Glomerular visceral epithelial cell (primary cell): ENCODE results near the gene MEIS2.
A peak's percentile ranks its signal among the peaks of the same experiment; 100 is the strongest.

Experiments used
- DNase-seq: peaks from one replicate; pipeline ENCODE4 v3.0.0-alpha.2; 2016; ENCODE audit errors: extremely low spot score

Gene MEIS2

DNA sequence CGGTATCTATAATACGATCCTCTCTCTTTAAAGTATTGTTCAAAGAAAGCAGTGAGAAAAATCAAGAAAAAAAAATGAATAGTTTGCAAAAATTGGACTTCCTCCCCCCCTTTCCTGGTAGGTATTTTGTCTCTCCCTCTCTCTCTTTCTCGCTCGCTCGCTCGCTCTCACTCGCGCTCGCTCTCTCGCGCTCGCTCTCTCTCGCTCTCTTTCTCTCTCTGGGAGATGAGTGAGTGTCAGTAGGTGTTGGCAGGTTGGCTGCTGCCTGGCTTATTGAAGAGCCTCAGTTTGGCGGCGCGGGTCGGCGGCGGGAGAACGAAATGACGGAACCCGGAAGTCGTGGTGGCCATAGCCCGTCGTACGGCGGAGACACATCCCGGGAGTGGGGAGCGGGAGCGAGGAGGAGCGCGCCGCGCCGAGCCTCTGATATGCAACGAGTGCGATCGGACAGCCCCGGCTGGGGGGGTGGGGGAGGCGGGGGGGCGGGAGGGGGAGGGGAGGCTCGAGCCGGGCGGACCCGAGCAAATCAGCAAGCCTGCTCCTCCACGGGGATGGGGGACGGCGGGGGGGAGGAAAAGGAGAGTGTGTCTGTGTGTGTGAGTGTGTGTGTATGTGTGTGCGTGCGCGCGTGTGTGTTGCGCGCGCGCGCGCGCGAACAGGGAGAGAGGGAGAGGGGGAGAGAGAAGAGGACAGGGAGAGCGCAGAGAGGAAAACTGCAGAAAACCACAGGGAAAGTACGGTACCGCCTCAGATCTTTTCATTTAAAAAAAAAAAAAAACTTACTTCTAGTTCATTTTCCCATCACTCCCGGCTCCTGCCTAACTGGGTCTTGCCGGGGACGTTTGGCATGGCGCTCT, at the start of gene MEIS2:
Gene MEIS2 (minus strand): TSS at position 441 of the 857 bp plus-strand sequence. CDS start 1,083 bp downstream, outside the sequence.
- DNase-seq, result peak; percentile 93

DNA sequence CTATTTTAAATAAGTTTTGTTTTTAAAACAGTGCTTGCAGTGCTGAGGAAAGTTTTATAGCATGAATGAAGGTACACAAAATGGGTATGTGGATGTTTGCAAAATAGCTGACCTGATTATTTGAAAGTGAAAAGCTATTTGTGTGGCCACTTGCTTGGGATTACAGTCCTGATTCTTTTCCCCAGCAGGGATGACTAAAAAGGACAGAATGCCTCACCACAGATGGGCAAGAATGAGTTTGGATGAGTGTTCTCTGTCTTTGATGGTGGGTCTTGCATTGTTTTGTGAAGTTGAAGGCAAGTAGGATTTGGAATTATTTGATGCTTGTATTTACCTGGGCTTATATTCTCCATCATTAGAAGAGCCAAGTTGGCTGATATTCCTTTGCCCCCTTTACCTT, 48.8 kb upstream of the MEIS2 start:
- DNase-seq, result no peak

GRCh38 chr15:37148714-37149113, 48.4 kb upstream of the MEIS2 start:
- no peak for DNase-seq

- DNase-seq, result no peak
These were observed 43.0 kb upstream of the MEIS2 start for GRCh38 chr15:37143351-37143750.

DNA sequence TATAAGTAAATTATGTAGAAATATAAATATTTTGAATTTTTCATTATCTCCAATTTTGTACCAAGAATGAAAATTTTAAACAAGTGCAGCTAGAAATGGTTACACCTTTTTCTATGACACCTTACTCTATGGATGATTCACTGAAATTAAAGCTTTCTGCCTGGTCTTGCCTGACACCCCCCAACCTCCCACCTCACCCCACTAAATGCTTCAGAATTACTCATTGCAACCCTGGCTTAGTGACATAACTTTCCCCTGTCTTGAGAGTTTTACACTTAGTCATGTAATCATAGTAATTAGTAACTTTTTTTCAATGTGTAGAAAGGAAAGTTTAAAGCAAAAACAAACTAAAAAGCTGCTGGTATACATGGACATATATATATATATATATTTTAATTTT, 42.0 kb upstream of the MEIS2 start:
- peak; percentile 24 for DNase-seq

DNA sequence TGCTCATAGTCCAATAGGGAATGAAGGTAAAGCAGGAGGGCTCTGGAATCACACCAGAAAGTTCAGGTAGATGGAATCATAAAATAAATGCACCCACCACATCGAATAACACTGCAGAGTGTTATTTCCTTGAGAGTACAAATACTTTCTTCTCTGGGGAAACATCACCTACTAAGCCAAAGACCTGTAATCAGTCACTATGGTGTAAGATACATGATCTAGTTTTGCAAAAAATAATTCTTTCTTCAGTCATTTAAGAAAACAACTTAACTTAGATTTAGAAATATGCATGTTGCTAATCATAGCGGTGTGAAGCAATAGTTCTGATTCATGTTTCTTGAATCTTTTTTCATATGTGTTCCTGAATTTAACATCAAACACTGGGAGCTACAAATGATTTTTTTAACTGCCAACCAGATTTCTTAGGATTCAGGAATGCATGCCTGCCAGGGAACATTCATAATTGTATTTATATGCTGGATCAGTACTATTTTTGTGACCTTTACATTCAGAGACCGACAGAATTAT, 40.2 kb upstream of the MEIS2 start:
- DNase-seq, result no peak

DNA sequence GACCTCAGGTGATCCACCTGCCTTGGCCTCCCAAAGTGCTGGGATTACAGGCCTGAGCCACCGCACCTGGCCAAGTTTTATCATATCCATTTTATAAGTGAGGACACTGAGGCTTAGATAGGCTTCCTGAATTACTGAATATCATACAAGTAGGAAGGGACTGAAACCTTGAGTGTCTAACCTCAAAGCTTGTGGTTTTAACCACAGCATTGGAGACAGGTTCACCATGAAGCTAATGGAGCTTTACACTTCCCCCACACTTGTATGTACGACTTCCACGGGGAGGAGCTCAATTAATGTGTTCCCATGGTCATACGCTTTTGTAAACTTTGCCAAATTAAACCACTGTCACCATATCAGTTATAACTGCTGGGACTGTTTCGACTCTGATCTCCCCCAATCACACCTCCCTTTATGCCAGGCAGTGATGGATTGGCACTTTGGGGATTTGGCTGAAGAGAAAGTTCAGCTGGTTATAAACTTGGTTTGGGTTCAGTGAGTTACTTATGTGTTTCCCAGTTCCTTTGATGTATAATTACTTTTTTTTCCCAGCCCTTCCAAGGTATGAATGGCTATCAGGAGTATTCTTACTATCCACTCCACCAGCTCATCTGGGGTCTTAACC, 38.4 kb upstream of the MEIS2 start:
- no peak for DNase-seq

GRCh38 chr15:37137221-37137620, 36.9 kb upstream of the MEIS2 start:
- DNase-seq, result no peak

GRCh38 chr15:37136666-37137065, 36.3 kb upstream of the MEIS2 start:
- DNase-seq, result no peak

DNA sequence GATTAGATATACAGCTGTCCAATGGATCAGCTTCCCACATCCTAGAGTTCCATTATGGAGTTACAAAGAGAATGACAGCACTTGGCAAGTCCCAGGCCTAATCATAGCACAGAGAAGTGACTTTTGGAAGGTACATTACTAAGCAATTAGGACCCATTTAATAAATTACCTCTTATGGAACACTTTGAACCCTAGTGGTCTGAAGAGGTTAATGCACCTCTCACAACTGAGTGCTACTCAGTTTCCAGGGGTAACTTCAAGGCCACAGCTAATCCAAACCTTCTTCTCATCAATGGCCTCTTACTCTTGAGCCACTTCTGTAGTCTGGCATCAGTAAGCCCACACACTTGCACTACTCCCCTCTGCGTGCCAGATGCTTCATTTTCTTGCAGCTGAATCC, 34.9 kb upstream of the MEIS2 start:
- DNase-seq, result no peak

- peak; percentile 32 for DNase-seq
These were observed 34.4 kb upstream of the MEIS2 start for GRCh38 chr15:37134699-37135131.

DNA sequence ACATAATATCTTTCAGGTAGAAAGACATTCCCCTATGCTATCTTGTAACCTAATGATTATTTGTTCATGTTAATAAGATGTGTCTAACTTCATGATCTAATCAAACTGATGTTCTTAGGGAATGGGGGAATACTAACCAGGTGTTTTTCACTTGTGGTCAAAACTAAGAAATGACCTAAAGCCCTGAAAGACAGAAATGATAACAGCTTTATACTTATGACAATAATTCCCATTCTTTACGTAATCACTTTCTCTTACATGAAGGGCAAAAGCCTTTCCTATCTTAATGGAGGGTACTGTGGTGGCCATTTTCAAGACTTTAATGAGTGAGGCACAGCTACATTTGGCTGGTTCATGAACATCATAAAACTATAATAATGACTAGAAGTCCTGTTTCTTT, 33.9 kb upstream of the MEIS2 start:
- DNase-seq, result no peak

- DNase-seq, result no peak
These were observed 33.3 kb upstream of the MEIS2 start for GRCh38 chr15:37133602-37134001.

GRCh38 chr15:37132826-37133417, 32.6 kb upstream of the MEIS2 start:
- DNase-seq, result no peak

GRCh38 chr15:37131621-37132020, 31.3 kb upstream of the MEIS2 start:
- no peak for DNase-seq

DNA sequence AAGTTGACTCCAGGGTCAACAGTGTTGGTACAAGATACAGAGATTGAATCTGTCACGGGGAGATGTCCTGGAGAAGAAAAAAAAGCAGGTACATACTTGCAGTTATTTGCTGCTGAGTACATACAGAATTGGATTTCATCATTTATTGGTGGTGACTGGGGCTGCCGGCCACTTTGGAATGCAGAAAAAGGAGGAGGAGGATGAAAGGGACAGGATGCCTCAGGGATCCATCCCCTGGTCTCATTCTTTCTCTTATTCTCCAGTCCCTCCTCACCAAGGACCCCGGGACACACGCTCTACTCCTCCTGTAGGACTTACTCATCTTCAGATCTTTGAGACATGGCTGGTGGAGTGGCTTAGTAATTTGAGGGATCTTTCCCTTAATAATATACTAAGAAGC, 30.0 kb upstream of the MEIS2 start:
- DNase-seq, result no peak

DNA sequence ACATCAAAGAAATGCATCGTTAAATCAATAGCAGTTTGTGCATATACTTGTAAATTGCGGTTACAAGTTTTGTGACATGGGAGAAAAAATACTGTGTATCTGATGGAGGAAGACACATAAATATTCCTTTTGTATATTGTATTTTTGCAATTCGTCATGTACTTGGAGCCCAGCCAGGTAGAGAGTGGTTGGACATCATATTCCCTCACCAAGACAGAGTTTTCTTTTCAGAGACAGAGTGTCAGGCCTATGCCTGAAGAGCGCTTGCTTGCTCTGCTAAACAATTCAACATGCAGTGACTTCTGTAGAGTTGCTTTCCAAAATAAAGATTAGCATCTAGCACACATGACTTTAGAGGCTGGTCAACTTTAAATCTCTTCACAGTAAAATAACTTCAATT, 24.8 kb upstream of the MEIS2 start:
- no peak for DNase-seq

DNA sequence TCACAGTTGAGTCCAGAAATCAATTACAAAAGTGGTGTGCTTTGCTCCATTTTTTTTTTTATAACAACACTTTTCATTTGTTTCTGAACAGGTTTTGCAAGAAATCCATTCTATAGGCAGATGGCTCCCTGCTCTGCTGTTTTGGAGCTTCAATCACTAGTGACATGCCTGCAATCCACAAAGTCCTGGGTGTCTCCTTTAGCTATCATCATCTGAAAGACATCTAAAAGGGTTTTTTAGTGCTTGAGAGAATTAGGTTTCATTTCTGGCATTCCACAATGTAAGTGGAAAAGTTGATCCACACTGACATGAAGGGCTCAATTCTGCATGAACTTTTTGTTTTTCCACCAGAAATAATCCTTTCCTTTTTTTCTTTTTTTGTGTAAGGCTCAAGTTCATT, 24.0 kb upstream of the MEIS2 start:
- no peak for DNase-seq

DNA sequence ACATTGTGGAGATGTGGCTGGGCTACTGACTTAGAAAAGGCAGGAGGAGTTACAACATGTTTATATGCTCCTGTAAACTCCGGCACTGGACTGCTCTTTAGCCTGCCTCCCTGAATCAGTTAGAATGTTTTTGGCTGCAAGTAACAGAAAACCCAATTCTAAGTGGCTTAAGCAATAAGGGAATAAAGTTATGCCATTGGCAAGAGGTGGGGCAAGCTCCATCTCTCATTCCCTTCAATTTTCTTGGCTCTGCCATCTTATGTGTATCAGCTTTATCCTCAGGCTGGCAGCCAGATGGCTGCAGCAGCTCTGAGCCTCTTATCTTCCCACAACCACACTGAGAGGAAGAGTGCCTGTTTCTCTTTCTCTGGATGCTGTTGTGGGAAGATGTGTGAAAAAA, 22.4 kb upstream of the MEIS2 start:
- DNase-seq, result no peak

- no peak for DNase-seq
These were observed 21.1 kb upstream of the MEIS2 start for GRCh38 chr15:37121492-37121891.

- DNase-seq, result no peak
These were observed 16.7 kb upstream of the MEIS2 start for GRCh38 chr15:37117030-37117429.

GRCh38 chr15:37115538-37115937, 15.2 kb upstream of the MEIS2 start:
- no peak for DNase-seq
